HL-60/S4 (cell line): ENCODE data around the gene IFT172.

ENCODE experiments used
- in situ Hi-C: fragments of 300-500 bp; cut with MboI; formaldehyde crosslinking; loops from 2 replicates; pipeline ENCODE4 v1.14.3; 2022; ENCODE audit warnings: low sequenced_read_pairs

The IFT172 gene

DNA sequence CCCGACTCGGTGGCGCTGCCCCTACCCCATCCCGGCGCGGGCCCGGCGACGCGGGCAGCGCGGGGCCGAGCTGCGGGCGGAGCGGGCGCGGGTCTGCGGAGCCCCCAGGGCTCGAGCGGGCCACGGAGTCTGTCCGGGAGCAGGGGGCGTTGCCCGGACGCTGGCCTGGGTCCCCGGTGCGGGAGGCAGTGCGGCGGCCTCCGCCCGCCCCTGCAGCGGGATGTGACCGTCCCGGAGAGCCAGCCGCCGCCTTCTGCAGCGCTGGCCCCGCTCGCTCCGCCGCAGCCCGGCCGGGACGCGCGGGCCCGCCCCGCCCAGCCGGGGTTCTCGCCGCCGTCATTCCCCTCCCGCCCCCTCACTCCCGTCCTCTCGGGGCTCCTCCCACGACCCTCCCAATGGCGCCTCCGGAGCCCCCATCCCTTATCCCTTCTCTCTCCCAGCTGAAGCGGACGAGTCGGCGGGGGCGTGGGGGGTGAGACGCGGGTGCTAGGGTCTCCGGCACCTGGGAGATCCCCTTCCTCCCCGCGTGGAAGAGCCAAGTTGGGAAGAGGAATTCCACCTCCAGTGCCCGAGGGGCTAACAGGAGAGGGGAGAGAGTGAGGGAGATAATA, 5.5 kb upstream of the IFT172 start, which contains the start of gene FNDC4:
Gene FNDC4, minus strand, starts transcription at position 257 of the 611 bp plus-strand sequence. CDS start 521 bp downstream, outside the sequence.
- in situ Hi-C loops = no loop called here

DNA sequence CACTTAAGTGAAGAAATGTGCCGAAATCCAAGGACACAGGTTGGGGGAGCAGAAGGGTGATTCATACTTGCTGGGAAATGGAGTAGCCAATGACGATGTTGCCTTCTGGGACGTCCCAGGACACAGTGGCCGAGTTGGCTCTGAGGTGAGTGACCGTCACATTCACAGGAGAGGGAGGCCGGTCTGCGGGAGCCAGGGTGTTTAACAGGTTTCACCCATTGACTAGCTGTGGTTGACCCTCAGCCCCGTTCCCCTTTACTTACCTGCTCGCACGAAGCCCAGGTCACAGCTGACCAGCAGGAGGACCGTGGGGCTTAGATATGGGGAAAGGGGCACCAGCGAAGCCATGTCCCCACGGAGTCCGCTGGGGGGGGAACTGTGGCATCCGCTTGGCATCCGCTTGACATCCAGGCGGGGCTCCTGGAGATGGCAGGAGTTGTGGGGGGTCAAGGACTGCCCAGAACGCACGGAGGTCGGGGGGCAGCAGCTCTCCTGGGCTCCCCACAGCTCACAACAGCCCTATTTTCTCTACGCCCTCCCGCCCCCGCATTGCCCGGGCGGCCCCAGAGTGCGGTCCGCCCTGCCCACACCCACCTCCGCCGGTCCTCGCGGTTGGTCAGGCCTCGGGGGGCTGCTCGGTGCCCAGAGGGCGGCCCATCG, 4.9 kb upstream of the IFT172 start:
- in situ Hi-C loops = no loop called here

DNA sequence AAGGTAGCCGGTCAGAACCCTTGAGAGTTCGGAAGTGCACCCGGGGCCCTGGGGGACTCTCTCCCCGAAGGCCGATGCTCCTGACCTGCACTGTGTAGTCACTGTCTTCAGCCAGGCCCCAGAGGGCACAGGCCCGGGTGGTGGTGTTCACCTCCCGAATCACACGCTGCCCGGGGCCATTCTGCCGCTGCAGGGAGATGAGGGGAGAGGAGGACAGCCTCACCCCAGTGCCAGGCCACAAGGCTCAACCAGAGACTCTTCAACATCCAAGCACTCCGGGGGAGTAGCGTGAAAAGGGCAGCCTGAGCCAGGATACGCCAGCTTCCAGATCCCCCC, 4.4 kb upstream of the IFT172 start:
- in situ Hi-C loops = no loop called here

DNA sequence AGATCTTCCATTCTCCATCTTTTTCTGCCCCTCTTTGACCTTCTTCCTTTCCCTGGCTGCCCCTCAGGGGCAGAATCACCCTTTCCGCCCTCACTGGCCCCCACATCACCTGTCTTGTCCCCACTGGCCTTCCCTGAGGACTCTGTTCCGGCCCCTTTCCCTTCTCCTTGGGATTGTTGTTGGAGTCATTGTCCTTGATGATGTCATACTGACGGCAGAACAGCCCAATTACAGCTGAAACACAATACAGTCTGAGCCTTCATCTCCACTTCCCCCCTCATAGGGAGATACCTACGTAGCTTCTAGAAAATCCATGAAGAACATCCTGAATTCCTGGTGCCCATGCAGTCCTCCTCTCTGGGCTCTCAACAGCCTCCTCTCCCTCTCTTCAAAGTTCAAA, 3.0 kb upstream of the IFT172 start:
- in situ Hi-C loops = no loop called here

DNA sequence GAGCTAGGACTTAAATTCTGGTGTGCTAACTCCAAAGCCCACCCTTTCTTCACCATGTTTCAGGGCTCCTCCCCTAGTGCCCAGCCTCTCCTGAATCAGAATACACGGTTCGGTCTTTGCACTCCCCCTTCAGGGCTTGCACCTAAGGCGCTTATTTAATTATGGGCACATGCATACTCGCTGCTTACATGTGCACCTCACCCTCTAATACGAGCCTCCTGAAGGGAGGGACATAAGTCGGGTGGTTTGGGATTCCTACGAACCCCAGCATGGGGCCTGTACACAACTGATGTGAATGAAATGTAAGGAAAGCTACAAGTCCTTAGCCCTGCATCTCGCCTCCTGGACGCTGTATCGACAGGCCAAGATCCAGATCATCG, 435 bp downstream of the IFT172 start:
- in situ Hi-C loops = no loop called here

DNA sequence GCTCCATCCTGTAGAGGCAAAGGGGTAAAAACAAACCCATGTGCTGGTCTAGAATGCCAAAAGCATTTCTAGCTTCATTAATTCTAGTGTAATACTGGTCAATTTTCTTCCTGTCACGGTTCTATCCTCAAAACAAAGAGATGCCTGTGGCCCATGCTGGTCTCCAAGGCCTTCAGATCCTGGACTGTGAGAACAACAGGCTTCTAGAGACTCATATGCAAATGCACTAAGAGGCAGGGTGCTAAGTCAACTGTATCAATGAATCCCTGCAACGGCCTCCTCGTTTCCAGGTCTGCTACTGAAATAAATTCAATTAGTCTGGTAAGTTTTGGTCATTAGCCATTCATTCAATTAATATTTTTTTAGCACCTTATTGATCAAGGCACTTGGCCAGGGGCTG, 4.0 kb downstream of the IFT172 start:
- in situ Hi-C loops = no loop called here

DNA sequence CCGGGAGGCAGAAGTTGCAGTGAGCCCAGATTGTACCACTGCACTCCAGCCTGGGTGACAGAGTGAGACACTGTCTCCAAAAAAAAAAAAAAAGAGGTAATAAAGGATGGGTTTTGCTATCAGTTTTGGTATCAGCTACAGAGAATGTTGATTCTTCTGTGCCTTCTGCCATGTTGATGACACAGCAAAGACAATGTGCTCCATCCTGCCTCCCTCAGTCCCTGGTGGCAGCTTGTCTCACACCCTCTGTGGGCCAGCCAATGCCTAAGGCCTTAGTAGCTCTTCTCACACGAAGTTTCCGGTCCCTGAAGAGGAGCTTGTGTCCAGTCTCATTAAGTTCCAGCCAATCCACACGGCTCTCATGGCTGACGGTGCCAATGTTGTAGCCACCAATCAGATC, 17.6 kb downstream of the IFT172 start:
- in situ Hi-C loops = no loop called here

DNA sequence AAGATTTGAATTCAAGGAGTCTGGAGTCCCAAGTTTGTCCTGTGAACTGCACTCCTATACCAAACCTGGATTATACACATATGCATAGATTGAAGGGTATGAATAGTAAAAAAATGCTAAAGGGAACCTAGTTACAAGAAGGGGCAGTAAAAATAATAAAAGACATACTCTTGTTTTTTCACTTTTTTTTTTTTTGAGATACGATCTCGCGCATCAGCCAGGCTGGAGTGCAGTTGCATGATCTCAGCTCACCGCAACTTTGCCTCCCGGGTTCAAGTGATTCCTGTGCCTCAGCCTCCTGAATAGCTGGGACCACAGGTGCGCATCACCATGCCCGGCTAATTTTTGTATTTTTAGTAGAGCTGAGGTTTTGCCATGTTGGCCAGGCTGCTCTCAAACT, 25.1 kb downstream of the IFT172 start:
- in situ Hi-C loops = no loop called here

DNA sequence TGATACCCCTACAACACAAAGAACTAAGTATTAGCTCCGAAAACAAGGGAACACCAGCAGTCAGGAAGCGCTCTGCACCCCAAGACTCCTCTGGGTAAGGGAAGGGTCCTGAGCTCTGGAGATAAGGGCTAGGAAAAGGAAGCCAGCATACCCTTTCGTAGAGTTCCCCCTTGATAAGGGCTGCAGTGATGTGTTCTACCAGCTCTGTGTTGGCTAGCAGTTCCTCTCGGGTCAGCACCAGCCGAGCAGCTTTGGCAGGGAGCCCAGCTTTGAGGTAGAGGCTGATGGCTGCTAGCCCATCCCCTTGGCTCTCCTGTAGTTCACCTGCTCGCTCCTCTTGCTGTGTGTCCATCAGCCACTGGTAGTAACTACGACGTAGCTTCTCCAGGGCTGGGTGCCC, 28.4 kb downstream of the IFT172 start:
- in situ Hi-C loops = no loop called here

DNA sequence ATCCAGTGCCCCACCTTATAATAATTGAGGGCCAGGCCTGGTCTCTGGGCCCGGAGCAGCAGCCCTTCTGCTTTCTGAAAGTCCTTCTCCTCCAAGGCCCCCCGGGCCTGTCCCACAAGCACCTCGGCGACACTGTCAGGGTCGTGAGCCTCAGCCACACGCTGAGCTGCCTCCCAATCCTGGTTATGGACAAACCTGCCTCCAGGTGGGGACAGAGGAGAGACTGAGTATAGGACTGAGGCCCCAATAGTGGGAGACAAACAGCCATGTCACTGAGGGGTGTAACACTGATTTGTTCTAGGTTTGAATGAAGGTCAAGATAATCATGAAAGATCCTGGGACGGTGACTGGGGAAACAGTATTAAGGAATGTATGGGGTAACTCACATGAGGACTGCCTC, 35.6 kb downstream of the IFT172 start:
- in situ Hi-C loops = no loop called here

DNA sequence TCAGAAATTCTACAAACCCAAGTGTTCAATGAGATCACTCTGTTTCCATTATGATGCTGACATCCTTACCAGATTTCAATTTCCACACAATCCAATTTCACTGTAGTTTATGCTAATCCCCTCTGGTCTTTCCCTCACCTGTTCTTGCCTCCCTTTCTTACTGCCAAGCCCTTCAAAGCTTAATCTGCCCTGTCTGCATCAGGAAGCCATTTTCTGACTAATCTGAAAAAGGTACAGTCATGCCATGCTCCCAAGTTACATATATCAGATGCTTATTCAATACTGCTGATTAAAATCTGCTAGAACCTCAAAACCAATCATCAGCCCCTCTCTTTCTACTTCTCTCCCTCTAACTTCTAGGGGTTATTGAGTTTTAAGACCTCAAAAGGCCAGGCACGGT, 38.4 kb downstream of the IFT172 start:
- in situ Hi-C loops = no loop called here

DNA sequence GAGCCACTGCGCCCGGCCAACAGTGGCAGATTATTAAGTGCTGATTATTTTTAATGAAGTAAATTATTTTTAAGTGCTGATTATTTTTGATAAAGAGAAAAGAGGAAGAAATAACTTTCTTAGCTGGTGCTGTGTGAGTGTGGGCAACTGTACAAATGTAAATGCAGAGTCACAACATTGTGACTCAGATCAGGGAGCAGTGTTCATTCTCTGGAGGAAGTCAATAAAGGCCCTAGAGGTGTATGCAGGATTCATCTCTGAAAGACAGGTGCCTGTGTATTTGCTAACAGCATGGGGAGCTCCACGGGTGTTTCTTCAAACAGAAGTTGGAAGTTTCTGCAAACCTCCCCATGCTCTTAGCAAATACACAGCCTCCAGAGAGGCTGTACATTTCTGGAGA, 41.2 kb downstream of the IFT172 start:
- in situ Hi-C loops = no loop called here

DNA sequence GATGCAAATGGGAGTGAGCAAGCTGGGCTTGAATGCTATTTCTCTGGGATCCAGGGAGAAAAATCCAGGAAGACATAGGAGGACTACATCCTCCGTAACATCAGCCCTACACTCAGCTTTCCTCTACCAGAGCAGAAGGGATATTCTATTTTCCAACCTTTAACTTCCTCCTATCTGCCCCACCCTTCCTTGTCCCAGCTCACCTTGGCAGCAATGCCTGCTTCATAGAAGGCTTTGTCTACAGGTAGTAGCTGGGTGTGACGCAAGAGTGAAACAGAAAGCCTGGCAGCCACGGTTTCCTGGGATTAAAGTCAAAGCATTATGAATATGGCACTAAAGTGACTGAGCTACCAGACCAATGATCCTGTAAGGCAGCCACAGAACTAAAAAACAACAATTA, 43.5 kb downstream of the IFT172 start:
- in situ Hi-C loops = no loop called here

DNA sequence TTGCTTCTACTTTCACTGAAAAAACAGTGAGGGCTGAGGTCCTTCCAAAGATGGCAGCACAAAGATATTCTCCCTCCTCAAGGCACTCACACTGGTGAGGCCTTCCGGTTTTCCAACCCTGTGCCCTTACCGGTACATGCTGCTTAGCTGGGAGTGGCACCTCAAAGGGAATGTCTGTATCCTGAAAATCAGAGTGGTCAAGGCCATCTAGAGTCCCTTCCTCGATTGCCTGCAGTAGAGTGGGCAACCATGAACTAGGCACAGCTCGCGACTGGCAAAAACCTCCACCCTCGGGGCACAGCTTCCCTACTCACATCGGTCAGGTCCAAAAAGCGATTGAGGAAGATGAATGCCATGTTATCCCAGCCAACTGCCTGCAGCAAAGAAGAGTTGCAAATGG, 43.9 kb downstream of the IFT172 start:
- in situ Hi-C loops = no loop called here

DNA sequence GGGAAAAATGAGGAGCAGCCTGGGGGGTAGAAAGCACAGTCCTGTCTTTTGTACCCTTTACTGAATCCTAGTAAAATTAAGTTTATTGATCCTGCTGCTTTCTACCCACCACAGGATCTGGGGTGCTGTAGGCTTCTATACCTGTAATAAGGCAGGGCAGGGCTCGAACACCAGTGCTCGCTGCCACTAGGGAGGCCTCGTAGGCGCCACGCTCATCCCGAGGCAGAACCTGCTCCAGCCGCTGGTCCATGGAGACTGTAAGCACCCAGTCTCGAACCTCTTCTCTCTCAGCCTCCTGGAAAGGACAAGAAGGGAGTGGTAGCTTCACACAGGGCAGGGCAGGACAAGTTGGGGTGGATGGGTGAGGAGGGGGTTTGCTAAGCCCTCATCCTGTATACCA, 44.4 kb downstream of the IFT172 start:
- in situ Hi-C loops = no loop called here

DNA sequence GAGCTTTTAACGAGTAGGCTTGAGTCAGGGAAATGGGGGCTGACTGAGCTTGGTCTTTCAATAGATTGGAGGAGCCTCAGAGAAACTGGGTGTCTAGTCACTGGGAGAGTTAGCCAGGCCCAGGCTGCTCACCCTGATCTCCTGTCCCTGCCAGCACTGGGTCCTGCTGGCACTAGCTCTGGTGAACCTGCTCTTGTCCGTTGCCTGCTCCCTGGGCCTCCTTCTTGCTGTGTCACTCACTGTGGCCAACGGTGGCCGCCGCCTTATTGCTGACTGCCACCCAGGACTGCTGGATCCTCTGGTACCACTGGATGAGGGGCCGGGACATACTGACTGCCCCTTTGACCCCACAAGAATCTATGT, 46.6 kb downstream of the IFT172 start:
- in situ Hi-C loops = no loop called here

DNA sequence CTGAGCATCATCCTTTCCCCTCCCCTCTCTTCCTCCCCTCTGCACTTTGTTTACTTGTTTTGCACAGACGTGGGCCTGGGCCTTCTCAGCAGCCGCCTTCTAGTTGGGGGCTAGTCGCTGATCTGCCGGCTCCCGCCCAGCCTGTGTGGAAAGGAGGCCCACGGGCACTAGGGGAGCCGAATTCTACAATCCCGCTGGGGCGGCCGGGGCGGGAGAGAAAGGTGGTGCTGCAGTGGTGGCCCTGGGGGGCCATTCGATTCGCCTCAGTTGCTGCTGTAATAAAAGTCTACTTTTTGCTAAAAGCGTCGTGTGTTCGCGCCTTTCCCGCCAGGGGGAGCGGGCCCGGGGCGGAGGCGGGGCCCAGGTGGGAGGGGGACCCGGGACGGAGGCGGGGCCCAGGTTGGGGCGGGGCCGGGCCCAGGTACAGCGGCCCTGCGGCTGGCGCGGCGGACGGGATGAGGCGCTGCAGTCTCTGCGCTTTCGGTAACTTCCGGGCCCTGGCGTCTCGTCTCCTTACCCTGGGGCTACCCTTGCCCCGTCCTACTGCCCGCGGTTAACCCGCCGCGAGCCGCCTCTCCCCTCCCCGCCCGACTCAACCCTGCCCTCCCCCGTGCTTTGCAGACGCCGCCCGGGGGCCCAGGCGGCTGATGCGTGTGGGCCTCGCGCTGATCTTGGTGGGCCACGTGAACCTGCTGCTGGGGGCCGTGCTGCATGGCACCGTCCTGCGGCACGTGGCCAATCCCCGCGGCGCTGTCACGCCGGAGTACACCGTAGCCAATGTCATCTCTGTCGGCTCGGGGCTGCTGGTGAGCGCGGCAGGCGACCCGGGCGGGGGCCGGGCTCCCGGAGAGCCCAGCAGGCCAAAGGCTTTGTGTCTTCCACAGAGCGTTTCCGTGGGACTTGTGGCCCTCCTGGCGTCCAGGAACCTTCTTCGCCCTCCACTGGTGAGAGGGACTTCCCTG, 47.3 kb downstream of the IFT172 start, which contains the start of gene KRTCAP3:
Gene KRTCAP3, plus strand, starts transcription at position 424 of the 962 bp plus-strand sequence. Its CDS starts 32 bp downstream, at position 456.
- in situ Hi-C loops = no loop called here

DNA sequence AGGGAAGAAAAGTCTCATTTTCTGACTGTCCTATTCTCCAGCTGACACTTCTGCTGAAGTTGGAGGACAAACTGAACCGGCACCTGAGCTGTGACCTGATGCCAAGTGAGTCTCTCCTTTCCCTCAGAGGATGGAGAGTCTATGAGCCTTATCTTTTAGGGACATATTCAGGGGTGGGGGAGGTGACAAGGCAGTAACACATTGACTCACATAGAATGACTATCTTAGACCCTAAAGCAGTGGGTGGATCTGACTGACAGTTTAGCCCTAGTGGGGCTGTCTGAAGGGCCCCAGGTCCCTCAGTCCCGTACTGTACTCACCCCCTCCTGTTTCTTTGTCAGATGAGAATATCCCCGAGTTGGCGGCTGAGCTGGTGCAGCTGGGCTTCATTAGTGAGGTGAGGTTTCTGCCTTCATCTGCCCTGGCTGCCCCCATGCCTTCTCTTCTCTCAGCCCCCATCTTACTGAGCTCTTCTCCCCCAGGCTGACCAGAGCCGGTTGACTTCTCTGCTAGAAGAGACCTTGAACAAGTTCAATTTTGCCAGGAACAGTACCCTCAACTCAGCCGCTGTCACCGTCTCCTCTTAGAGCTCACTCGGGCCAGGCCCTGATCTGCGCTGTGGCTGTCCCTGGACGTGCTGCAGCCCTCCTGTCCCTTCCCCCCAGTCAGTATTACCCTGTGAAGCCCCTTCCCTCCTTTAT, 48.2 kb downstream of the IFT172 start:
- in situ Hi-C loops = no loop called here

DNA sequence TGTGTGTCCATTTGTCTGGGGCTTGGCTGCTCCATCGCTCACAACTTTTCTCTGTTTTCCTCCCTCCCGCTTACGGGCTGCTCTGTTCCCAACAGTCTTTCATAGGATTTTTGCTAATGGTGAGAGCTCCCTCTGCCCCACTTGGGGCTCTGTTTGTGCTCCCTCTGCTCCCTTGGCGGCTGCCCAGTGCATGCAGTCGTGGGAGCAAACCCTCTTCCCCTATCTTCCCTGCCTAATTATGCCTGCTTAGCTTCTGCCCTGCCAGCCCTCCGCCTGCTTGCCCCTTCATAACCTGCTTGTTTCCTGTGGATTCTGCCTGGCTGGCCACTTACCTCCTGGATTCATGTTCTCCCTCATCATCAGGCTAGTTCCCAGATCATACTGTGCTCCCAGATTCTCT, 53.9 kb downstream of the IFT172 start:
- in situ Hi-C loops = no loop called here

DNA sequence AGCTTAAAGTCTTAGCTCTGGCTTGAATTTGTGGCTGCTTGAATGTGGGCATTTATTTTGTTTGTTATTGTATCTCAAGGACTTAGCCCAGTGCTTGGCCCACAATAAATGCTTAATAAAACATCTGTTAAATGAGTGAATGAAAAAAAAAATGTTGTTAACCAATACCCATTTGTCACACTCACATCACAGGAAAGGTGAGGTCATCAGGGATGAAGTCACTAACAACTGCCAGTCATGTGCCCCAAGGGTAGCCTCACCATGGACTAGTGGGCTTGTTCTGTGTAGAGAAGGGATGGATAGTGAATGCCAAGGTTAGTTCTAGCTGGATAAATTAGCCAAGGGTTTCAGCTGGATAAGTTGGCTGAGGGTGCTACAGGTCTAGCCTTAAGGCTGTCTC, 58.1 kb downstream of the IFT172 start:
- in situ Hi-C loops = no loop called here

DNA sequence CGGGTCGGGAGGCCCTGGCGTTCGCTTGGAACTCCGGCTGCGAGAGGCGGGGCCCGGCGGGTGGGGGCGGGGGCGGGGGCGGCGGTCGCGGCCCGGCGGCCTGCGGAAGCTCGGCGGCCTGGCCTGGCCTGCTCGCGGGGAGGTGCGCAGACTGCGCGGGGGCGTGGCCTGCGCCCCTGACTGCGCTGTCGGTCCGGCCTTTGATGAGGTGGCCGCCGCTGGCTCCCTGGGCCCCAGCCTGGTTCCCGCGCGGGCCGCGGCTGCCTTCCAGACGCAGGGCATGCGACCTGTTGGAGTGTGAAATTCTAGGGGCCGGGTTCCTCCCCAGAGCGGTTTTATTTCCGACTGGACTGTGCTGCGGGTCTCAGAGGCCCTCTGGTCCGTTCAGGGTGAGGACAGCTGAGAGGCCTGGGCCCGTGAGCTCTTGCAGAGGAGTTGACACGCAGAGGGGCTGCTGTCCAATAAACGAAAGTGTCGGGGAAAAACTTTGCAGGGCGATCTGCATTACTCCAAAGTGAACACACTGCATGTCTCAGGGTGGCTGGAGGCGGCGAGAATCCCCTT, 60.5 kb downstream of the IFT172 start:
- in situ Hi-C loops = no loop called here
